Activated CD8-positive, alpha-beta T cell treated with anti-CD3 and anti-CD28 coated beads, Interleukin-2, amount 10 ng/mL, durations not matched to agents 7 days and 5 days (primary cell): ENCODE results near the gene BICD2. TPM values are rescaled to one million over a fixed set of nuclear protein-coding genes. Genes with fewer than 3 reads are reported as not detected.
A peak's percentile ranks its signal among the peaks of the same experiment; 100 is the strongest.

Experiments
- ATAC-seq: fragments of 150-1000 bp; cut with Tn5 transposase; one replicate; pipeline ENCODE4 v1.10.0; 2021; ENCODE audit warnings: moderate library complexity
- CTCF ChIA-PET: fragments of 350-600 bp; sonication (Branson Sonifier 250); formaldehyde crosslinking; loops from one replicate; lab custom pipeline; 2021; ENCODE audit warnings: antibody characterized with exemption; lab: Charles Lee
- POLR2A ChIA-PET: fragments of 350-600 bp; sonication (Branson Sonifier 250); formaldehyde crosslinking; loops from one replicate; lab custom pipeline; 2021; ENCODE audit warnings: antibody characterized with exemption; lab: Charles Lee
- DNase-seq: peaks from one replicate; pipeline ENCODE4 v3.0.0-alpha.2; 2020
- H3K27ac Mint-ChIP-seq: one replicate; pipeline ENCODE4 v1.8.0; 2021; ENCODE audit warnings: mild to moderate bottlenecking, mixed read lengths
- H3K27me3 Mint-ChIP-seq: one replicate; pipeline ENCODE4 v1.8.0; 2021; ENCODE audit warnings: low read depth, mixed read lengths
- H3K36me3 Mint-ChIP-seq: one replicate; pipeline ENCODE4 v1.8.0; 2021; ENCODE audit warnings: low read depth, mixed read lengths
- H3K4me1 Mint-ChIP-seq: one replicate; pipeline ENCODE4 v1.8.0; 2021; ENCODE audit warnings: low read depth, mixed read lengths
- H3K4me3 Mint-ChIP-seq: one replicate; pipeline ENCODE4 v1.8.0; 2021; ENCODE audit warnings: mild to moderate bottlenecking, mixed read lengths
- H3K9me3 Mint-ChIP-seq: one replicate; pipeline ENCODE4 v1.8.0; 2022; ENCODE audit warnings: mixed read lengths; ENCODE audit not compliant: insufficient read depth
- total RNA-seq, 2 experiments: library from RNA; stranded (reverse); gene quantifications; one replicate each; pipeline ENCODE4 v1.2.3, GENCODE V29; 2021

BICD2 gene
- total RNA-seq, 2 experiments from 2014 or later: 31.9 to 32.5 TPM

DNA sequence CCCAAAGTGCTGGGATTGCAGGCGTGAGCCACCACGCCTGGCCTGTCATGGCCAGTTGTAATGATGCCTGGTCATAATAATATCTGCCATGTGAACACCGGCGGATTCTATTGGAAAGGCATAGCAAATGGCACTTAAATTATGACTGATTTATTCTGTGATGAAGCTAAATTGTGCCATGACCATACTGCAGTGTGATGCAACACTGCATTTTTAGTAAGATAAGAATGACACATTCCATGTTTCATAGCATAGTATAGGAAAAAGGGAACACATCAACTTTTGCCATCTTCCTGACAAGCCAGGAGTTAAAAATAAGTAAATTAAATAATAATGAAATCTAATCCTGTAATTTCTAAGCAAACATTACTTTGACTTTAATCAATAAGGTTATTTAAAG is 30.4 kb upstream of the BICD2 start:
- Mint-ChIP-seq H3K9me3 (no peaks in the 10 kb centered on the region), H3K4me1 (peaks cover 8% of the 10 kb centered on the region), H3K36me3 (no peaks in the 10 kb centered on the region), H3K27ac (no peak overlapping the region), H3K27me3 (peaks cover 27% of the 10 kb centered on the region), H3K4me3 (no peak overlapping the region)
- CTCF ChIA-PET: no interaction called here
- DNase-seq: no peak
- no peak for ATAC-seq
- POLR2A ChIA-PET: no interaction called here

DNA sequence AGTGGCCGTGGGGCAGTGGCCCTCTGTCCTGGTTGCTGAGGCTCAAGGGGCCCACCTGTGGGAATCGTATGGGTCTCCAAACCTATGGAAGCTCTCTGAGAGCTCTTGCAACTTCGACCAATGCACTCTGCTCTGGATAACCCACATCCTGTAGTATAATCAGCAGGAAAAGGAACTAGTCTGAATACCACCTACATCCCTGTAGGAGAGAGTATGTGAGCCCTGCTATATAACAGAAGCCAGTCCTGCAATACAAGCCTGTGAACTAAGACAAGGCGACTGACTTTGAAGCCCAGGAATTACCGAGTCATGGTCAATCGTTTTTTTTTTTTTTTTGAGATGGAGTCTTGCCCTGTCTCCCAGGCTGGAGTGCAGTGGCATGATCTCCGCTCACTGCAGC is 29.8 kb upstream of the BICD2 start:
- peaks cover 5% of the 10 kb centered on the region for H3K4me1 Mint-ChIP-seq
- no peaks in the 10 kb centered on the region for H3K9me3 Mint-ChIP-seq
- ChIA-PET POLR2A (no interaction called here), CTCF (no interaction called here)
- DNase-seq (no peak), ATAC-seq (no peak)
- H3K36me3 Mint-ChIP-seq: no peaks in the 10 kb centered on the region
- H3K27ac Mint-ChIP-seq: no peak overlapping the region
- peaks cover 23% of the 10 kb centered on the region for H3K27me3 Mint-ChIP-seq
- no peak overlapping the region for H3K4me3 Mint-ChIP-seq

DNA sequence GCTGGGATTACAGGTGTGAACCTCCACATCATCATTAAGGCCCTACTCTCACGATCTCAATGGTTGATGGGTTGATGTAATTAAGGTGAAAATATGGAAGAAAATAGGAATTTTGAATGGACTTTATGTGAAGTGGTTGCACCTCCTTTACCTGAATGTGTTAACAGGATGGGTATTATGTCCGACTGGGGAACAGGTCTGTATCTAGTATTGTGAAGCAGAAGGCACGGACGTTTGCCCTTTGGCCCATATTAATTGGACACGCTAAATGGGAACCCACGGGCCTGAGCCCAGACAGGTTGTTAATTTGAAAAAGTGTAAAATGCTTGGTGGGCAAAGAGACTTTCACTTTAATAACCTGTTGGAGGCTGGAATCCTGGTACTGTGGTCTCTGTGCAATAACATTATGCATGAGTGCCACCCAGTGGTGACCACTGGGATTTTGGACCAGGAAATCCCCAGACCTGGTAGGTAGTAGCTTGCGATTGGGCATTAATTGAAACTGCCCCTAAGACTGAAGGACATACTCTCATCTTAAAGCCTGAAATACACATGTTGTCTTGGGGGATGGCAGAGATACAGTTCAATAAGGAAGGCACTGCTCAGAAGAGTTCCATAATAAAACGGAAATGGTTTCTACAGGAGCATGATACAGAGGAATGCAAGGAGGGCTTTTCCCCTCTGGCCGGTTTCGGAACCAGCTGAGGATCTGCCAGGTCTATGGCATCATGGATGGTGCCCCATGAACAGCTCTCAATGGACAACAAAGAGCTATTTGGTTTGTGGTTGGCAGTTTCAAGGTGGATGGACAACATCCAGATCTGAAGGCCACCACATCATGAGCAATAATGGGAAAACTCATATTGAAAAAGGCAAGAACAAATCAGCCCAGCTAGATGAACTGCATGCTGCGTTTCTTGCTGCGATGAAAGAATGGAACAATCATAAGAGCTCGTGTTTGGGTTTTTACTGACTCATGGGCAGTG is 26.2 kb upstream of the BICD2 start:
- POLR2A ChIA-PET: no interaction called here
- ATAC-seq (peak; percentile 91), DNase-seq (peak; percentile 83)
- H3K36me3 Mint-ChIP-seq: no peaks in the 10 kb centered on the region
- H3K27me3 Mint-ChIP-seq: peaks cover 7% of the 10 kb centered on the region
- H3K4me1 Mint-ChIP-seq: peaks cover 5% of the 10 kb centered on the region
- H3K9me3 Mint-ChIP-seq: no peaks in the 10 kb centered on the region
- no peak overlapping the region for H3K27ac Mint-ChIP-seq
- CTCF ChIA-PET: interaction anchor here (0.6 to 6.6 kb wide), 27 partner anchors 8 to 651 kb away, joined by 3 to 90 read pairs (median 3); partner anchors contain the start of gene IPPK
- H3K4me3 Mint-ChIP-seq: no peak overlapping the region

DNA sequence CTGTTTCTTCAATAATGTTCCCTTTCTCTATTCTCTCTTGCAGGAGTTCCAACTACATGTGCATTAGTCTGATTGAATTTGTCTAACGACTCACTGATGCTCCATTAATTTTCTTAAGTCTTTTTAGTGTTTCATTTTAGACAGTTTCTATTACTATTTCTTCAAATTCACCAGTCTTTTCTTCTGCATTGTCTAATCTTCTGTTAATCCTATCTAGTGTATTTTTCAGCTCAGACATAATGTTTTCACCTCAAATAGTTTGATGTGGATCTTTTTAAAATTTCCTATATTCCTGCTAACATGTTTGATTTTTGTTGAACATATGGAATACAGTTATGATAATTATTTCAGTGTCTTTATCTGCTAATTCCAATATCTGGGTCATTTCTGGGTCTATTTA is 21.7 kb upstream of the BICD2 start:
- H3K4me1 Mint-ChIP-seq: peaks cover 5% of the 10 kb centered on the region
- POLR2A ChIA-PET: no interaction called here
- CTCF ChIA-PET: interaction anchor here (0.9 kb wide), 1 partner anchor 69 kb away, joined by 3 read pairs; no protein-coding TSS in a partner anchor

DNA sequence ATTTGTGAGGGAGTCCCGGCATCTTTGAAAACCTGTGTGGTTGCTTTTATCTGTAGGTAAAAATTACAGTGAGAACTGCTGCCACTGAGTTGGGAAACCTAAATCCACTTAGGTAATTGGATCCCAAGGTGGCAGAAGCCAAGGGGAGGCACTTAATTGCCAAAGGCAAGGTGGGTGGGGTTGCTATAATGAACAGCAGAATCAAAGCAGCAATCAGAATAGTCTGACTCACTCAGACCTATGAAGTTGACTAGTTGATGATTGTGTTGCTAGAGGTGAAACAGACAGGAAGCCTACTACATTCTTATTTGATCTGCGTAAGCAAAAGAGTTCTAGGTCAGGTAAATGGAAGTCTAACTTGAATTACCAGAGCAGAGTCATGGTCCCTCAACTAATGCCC is 17.3 kb upstream of the BICD2 start:
- H3K27me3 Mint-ChIP-seq: peaks cover 8% of the 10 kb centered on the region
- peaks cover 4% of the 10 kb centered on the region for H3K9me3 Mint-ChIP-seq
- H3K36me3 Mint-ChIP-seq: no peaks in the 10 kb centered on the region
- CTCF ChIA-PET: interaction anchor here (1.4 kb wide), 1 partner anchor 65 kb away, joined by 3 read pairs; no protein-coding TSS in a partner anchor
- DNase-seq (no peak), ATAC-seq (no peak)
- H3K4me3 Mint-ChIP-seq: no peak overlapping the region
- POLR2A ChIA-PET: no interaction called here
- H3K27ac Mint-ChIP-seq: no peak overlapping the region
- no peaks in the 10 kb centered on the region for H3K4me1 Mint-ChIP-seq

More for the DNA sequence above, 21.7 kb upstream of the BICD2 start:
- Mint-ChIP-seq H3K4me3 (no peak overlapping the region), H3K9me3 (peaks cover 4% of the 10 kb centered on the region), H3K27ac (no peak overlapping the region), H3K36me3 (no peaks in the 10 kb centered on the region), H3K27me3 (peaks cover 8% of the 10 kb centered on the region)
- no peak for ATAC-seq
- DNase-seq: no peak

DNA sequence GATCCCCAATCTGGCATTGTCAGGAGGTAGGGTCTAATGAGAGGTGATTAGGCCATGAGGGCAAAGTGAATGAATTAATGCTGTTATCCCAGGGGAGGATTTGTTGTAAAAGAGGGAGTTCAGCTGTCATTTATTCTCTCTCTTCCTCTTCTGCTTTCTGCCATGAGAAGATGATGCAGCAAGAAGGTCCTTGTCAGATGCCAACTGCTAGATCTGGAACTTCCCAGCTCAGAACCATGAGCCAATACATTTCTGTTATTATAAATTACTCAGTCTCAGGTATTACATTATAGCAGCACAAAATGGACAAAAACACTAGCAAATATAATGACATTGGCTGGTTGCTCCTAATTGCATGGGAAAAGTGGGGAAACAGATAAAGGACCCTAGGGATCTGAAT is 15.6 kb upstream of the BICD2 start:
- H3K27me3 Mint-ChIP-seq: peaks cover 13% of the 10 kb centered on the region
- CTCF ChIA-PET: interaction anchor here (1.0 to 1.3 kb wide), 3 partner anchors 9 to 15 kb away, joined by 3 to 6 read pairs (median 3); no protein-coding TSS in a partner anchor

DNA sequence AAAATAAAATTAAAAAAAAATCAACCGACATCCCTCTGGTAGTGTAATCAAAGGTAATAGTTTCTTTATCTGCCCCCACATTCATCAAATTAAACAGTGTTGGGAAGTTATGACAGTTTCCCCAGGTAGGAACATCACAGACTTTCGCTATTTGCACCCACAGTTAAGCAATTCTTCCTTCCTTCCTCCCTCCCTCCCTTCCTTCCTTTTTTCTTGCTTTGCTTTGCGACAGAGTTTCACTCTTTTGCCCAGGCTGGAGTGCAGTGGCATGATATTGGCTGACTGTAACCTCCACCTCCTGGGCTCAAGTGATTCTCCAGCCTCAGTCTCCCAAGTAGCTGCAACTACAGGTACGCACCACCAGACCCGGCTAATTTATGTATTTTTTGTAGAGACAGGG is 10.8 kb upstream of the BICD2 start:
- Mint-ChIP-seq H3K36me3 (no peaks in the 10 kb centered on the region), H3K4me1 (peaks cover 6% of the 10 kb centered on the region), H3K27me3 (peaks cover 5% of the 10 kb centered on the region), H3K9me3 (no peaks in the 10 kb centered on the region), H3K4me3 (no peak overlapping the region), H3K27ac (no peak overlapping the region)
- DNase-seq (no peak), ATAC-seq (no peak)
- ChIA-PET POLR2A (no interaction called here), CTCF (interaction anchor here (1.2 kb wide), 1 partner anchor 14 kb away, joined by 3 read pairs; no protein-coding TSS in a partner anchor)

More for the DNA sequence above, 15.6 kb upstream of the BICD2 start:
- Mint-ChIP-seq H3K9me3 (peaks cover 4% of the 10 kb centered on the region), H3K36me3 (no peaks in the 10 kb centered on the region), H3K4me3 (no peak overlapping the region), H3K4me1 (no peaks in the 10 kb centered on the region), H3K27ac (no peak overlapping the region)
- ATAC-seq (no peak), DNase-seq (no peak)
- POLR2A ChIA-PET: no interaction called here

DNA sequence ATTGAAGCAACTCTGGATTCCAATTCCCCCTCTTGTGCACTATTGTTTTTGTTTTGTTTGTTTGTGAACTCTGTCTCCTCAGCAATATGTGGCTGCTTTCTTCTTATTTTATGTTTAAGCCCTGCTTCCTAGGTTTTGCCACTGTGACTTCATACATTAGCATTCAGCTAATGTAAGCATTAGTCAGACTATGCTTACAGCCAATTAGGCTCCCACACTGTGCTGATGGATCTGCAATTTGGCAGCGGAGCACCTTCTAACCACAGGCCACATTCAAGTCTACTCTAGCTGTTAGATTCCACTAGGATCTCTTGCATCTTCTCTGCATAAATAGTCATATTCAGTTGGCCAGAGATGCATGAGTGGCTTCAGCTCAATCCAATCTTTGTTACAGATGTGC is 9.6 kb upstream of the BICD2 start:
- ChIA-PET POLR2A (no interaction called here), CTCF (interaction anchor here (0.9 kb wide), 1 partner anchor 9 kb away, joined by 4 read pairs; no protein-coding TSS in a partner anchor)
- Mint-ChIP-seq H3K36me3 (no peaks in the 10 kb centered on the region), H3K27me3 (peaks cover 5% of the 10 kb centered on the region), H3K4me3 (no peak overlapping the region), H3K27ac (no peak overlapping the region), H3K4me1 (peaks cover 12% of the 10 kb centered on the region), H3K9me3 (no peaks in the 10 kb centered on the region)
- ATAC-seq (no peak), DNase-seq (no peak)

DNA sequence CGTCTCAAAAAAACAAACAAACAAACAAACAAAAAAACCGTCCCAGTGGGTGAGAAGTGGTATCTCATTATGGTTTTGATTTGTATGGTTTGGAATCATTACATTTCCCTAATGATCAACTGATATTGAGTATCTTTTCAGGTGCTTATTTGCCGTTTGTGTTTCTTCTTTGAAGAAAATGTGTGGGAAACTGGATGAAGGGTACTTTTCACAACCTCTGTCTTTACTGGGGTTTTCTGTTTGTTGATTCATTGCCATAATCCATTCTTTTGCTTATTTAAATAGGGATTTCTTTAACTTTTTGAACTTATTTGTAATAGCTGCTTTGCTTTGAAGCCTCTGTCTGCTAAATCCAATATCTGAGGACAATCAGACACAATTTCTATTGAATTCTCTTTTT is 9.2 kb upstream of the BICD2 start:
- no peak overlapping the region for H3K4me3 Mint-ChIP-seq
- H3K27me3 Mint-ChIP-seq: peaks cover 5% of the 10 kb centered on the region
- peaks cover 12% of the 10 kb centered on the region for H3K4me1 Mint-ChIP-seq
- H3K36me3 Mint-ChIP-seq: no peaks in the 10 kb centered on the region
- H3K9me3 Mint-ChIP-seq: no peaks in the 10 kb centered on the region
- no peak for ATAC-seq
- no peak for DNase-seq
- POLR2A ChIA-PET: no interaction called here
- no peak overlapping the region for H3K27ac Mint-ChIP-seq
- CTCF ChIA-PET: no interaction called here

DNA sequence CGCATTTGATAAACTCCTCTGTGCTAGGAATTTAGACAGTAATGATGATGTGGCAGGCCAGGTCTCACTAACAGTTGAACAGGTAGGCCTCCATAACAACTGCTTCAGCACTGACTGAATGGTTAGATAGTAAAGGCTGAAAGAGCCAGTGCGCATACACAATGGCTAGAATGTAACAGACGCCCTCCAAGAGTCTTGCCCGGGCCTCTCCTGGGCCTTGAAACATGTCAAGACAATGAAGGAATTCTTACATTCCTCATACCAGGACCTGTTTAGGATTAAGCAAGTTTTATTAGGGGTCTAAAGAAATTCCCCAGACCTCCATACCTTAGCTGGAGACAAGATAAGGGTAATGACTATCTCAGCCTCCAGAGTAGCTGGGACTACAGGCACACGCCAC is 6.7 kb upstream of the BICD2 start:
- DNase-seq: no peak
- Mint-ChIP-seq H3K4me1 (peaks cover 14% of the 10 kb centered on the region), H3K4me3 (no peak overlapping the region), H3K36me3 (no peaks in the 10 kb centered on the region), H3K9me3 (no peaks in the 10 kb centered on the region), H3K27ac (no peak overlapping the region), H3K27me3 (peaks cover 5% of the 10 kb centered on the region)
- ATAC-seq: no peak
- CTCF ChIA-PET: interaction anchor here (3.0 kb wide), 1 partner anchor 20 kb away, joined by 10 read pairs; no protein-coding TSS in a partner anchor
- POLR2A ChIA-PET: no interaction called here

DNA sequence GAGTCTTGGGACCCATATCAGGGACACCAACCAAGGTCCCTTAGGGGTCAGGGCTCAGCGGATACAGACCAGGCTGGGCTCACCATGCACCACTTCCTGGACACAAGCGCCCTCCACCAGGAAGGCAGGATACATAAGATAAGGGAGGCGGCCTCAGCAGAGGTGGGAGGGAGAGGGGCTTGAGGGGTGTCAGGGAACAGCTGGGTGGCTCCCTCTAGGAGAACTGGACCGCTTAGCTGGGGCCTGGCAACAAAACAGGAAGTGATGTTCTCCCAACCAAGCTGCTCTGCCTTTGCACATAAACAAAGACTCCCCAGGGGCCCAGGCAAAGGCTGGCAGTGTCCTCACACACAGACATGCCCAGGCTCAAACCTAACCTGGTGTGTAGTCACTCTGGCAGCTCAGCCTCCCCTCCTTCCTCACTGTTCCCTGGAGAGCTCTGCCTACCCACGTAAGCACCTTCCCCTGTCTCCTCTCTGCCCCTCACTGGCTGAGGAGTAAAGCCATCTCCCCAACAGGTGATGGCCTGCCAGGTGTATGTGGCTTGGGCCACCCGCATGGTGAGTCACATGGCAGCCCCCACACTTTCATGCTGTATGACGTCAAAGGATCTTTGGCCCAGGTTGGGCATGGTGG is 5.8 kb upstream of the BICD2 start:
- ATAC-seq (no peak), DNase-seq (no peak)
- CTCF ChIA-PET: interaction anchor here (0.8 to 3.0 kb wide), 3 partner anchors 17 to 54 kb away, joined by 3 to 10 read pairs (median 4); no protein-coding TSS in a partner anchor
- POLR2A ChIA-PET: interaction anchor here (1.0 kb wide), 1 partner anchor 100 kb away, joined by 4 read pairs; the partner anchor contains the start of gene IPPK
- Mint-ChIP-seq H3K9me3 (no peaks in the 10 kb centered on the region), H3K4me3 (no peak overlapping the region), H3K27ac (peak overlapping the region; percentile 75), H3K4me1 (peaks cover 23% of the 10 kb centered on the region), H3K36me3 (no peaks in the 10 kb centered on the region), H3K27me3 (peaks cover 2% of the 10 kb centered on the region)
